ENCODE results near the gene LUZP1.

DNA sequence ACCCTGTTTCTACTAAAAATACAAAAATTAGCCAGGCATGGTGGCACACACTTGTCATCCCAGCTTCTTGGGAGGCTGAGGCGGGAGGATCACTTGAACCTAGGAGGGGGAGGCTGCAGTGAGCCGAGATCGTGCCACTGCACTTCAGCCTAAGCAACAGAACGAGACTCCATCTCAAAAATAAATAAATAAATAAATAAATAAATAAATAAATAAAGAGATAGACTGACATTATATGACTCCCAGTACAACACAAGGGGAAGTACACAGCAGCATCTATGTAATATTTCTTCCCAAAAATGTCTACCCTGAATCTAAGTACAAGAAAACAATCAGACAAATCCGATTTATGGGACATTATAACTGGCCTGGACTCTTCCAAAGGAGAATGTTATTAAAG, 35.1 kb downstream of the LUZP1 start:
- TF ChIP-seq POLR2AphosphoS5 (IDR thresholded peaks at IDR 0.05; ENCODE audit: low read depth, low read length) (no peak), SP1 (IDR thresholded peaks at IDR 0.05; ENCODE audit: low read depth) (no peak), EGR1 (IDR thresholded peaks at IDR 0.05; ENCODE audit: low read depth) (no peak)
- TF ChIP-seq, protein P1, sequence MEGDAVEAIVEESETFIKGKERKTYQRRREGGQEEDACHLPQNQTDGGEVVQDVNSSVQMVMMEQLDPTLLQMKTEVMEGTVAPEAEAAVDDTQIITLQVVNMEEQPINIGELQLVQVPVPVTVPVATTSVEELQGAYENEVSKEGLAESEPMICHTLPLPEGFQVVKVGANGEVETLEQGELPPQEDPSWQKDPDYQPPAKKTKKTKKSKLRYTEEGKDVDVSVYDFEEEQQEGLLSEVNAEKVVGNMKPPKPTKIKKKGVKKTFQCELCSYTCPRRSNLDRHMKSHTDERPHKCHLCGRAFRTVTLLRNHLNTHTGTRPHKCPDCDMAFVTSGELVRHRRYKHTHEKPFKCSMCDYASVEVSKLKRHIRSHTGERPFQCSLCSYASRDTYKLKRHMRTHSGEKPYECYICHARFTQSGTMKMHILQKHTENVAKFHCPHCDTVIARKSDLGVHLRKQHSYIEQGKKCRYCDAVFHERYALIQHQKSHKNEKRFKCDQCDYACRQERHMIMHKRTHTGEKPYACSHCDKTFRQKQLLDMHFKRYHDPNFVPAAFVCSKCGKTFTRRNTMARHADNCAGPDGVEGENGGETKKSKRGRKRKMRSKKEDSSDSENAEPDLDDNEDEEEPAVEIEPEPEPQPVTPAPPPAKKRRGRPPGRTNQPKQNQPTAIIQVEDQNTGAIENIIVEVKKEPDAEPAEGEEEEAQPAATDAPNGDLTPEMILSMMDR (IDR thresholded peaks at IDR 0.05 in 2 of 3, conservative IDR thresholded peaks at IDR 0.05 in 1 of 3; ENCODE audit: borderline replicate concordance in 1 of 3, insufficient read depth in 1 of 3, low read depth in 2 of 3, low read length in 2 of 3), result no peak
- TF ChIP-seq, protein P2, sequence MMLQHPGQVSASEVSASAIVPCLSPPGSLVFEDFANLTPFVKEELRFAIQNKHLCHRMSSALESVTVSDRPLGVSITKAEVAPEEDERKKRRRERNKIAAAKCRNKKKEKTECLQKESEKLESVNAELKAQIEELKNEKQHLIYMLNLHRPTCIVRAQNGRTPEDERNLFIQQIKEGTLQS (IDR thresholded peaks at IDR 0.05), result no peak
